ENCODE data around the gene MBD5. TPM values are rescaled to one million over a fixed set of nuclear protein-coding genes. Genes with fewer than 3 reads are reported as not detected.

MBD5 gene
- total and polyA plus RNA-seq, 2 of the 4 experiments (the other 2 are of a cell fraction) = 9.8 to 14.2 TPM

DNA sequence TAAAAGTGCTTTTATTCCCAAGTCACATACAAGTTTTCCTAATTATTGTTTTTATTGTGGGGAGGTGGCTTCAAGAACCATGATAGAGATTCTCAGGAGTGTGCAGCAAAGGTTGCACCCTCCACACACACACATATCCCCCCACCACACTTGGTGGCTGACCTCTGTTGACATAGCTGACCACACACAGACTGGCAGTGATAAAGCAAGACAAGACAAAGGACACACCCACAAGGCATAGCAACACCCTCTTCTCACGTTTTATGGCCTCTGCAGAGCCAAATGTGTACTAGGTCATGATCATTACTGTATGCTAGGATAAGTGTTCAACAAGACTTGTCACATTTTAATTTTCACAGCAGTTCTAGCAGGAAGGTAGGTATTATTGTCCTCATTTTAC, 480.7 kb downstream of the MBD5 start:
- H3K36me3 ChIP-seq (ENCODE audit: control insufficient read depth, insufficient read depth, low read length) = no peaks in the 10 kb centered on the region
- intact Hi-C loops (cut with micrococcal nuclease) (loop anchor here (10.0 kb wide), 1 partner anchor 297 kb away; no protein-coding TSS in a partner anchor), in situ Hi-C loops (cut with MboI; ENCODE audit: low sequenced_read_pairs) (no loop called here), dilution Hi-C loops (cut with HindIII; ENCODE audit: low sequenced_read_pairs, unreplicated experiment) (no loop called here)
- no peak for ATAC-seq (ENCODE audit: low read depth)
- H2BK120ac ChIP-seq (ENCODE audit: low read depth, low read length) = no peak overlapping the region
- BruUV-seq (replicated peaks) = no TSS peak
- H3K4me2 ChIP-seq (ENCODE audit: low read depth, low read length) = no peak overlapping the region
- DNase-seq = no peak
- H4K91ac ChIP-seq (ENCODE audit: insufficient read depth, low read depth, low read length) = no peak overlapping the region
- no peaks in the 10 kb centered on the region for H3K9me3 ChIP-seq (ENCODE audit: control insufficient read depth, insufficient read depth, low read length)
- no peak overlapping the region for H3K4ac ChIP-seq (ENCODE audit: low read depth, low read length)
- H4K20me1 ChIP-seq (ENCODE audit: insufficient read depth, low read length) = no peaks in the 10 kb centered on the region
- peak overlapping the region; percentile 74 for H2AK9ac ChIP-seq (replicated peaks; ENCODE audit: low read depth, low read length, poor library complexity)
- POLR2A ChIA-PET (ENCODE audit: unreplicated experiment) = no interaction called here
- H3K23ac ChIP-seq (ENCODE audit: low read depth, low read length) = no peak overlapping the region
- H2BK20ac ChIP-seq (ENCODE audit: low read depth, low read length) = no peak overlapping the region
- CTCF ChIA-PET = interaction anchor here (1.5 kb wide), 1 partner anchor 8 kb away, joined by 4 read pairs; no protein-coding TSS in a partner anchor
- TF ChIP-seq RFX5 (IDR thresholded peaks at IDR 0.05; ENCODE audit: low read depth, low read length) = no peak
- TF ChIP-seq, protein P1, sequence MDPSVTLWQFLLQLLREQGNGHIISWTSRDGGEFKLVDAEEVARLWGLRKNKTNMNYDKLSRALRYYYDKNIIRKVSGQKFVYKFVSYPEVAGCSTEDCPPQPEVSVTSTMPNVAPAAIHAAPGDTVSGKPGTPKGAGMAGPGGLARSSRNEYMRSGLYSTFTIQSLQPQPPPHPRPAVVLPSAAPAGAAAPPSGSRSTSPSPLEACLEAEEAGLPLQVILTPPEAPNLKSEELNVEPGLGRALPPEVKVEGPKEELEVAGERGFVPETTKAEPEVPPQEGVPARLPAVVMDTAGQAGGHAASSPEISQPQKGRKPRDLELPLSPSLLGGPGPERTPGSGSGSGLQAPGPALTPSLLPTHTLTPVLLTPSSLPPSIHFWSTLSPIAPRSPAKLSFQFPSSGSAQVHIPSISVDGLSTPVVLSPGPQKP (IDR thresholded peaks at IDR 0.05; ENCODE audit: borderline replicate concordance, low read depth, low read length) = no peak
- TF ChIP-seq, protein P2, sequence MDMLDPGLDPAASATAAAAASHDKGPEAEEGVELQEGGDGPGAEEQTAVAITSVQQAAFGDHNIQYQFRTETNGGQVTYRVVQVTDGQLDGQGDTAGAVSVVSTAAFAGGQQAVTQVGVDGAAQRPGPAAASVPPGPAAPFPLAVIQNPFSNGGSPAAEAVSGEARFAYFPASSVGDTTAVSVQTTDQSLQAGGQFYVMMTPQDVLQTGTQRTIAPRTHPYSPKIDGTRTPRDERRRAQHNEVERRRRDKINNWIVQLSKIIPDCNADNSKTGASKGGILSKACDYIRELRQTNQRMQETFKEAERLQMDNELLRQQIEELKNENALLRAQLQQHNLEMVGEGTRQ (IDR thresholded peaks at IDR 0.05; ENCODE audit: low read depth, low read length) = no peak
- TF ChIP-seq RAD21 (IDR thresholded peaks at IDR 0.05; ENCODE audit: low read length) = no peak
- no peak for TF ChIP-seq BHLHE40 (IDR thresholded peaks at IDR 0.05; ENCODE audit: low read depth, low read length)
- no peak for TF ChIP-seq SMC3 (IDR thresholded peaks at IDR 0.05; ENCODE audit: low read depth, low read length)
- TF ChIP-seq CHD1 (IDR thresholded peaks at IDR 0.05; ENCODE audit: low read depth, low read length) = no peak
- TF ChIP-seq, protein P3, sequence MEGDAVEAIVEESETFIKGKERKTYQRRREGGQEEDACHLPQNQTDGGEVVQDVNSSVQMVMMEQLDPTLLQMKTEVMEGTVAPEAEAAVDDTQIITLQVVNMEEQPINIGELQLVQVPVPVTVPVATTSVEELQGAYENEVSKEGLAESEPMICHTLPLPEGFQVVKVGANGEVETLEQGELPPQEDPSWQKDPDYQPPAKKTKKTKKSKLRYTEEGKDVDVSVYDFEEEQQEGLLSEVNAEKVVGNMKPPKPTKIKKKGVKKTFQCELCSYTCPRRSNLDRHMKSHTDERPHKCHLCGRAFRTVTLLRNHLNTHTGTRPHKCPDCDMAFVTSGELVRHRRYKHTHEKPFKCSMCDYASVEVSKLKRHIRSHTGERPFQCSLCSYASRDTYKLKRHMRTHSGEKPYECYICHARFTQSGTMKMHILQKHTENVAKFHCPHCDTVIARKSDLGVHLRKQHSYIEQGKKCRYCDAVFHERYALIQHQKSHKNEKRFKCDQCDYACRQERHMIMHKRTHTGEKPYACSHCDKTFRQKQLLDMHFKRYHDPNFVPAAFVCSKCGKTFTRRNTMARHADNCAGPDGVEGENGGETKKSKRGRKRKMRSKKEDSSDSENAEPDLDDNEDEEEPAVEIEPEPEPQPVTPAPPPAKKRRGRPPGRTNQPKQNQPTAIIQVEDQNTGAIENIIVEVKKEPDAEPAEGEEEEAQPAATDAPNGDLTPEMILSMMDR (conservative IDR thresholded peaks at IDR 0.05; ENCODE audit: low read depth, low read length) = no peak
- no peak for TF ChIP-seq POLR2A (IDR thresholded peaks at IDR 0.05; ENCODE audit: low read depth, low read length)
- TF ChIP-seq MXI1 (IDR thresholded peaks at IDR 0.05; ENCODE audit: borderline replicate concordance, low read depth, low read length) = no peak
- TF ChIP-seq MAZ (IDR thresholded peaks at IDR 0.05; ENCODE audit: borderline replicate concordance, low read depth, low read length) = no peak
- no peak for TF ChIP-seq CEBPB (IDR thresholded peaks at IDR 0.05; ENCODE audit: low read depth, low read length)
- no peak for TF ChIP-seq FOS (IDR thresholded peaks at IDR 0.05; ENCODE audit: low read depth, low read length)
- TF ChIP-seq RCOR1 (IDR thresholded peaks at IDR 0.05; ENCODE audit: insufficient replicate concordance, low read length) = no peak
- no peak for TF ChIP-seq MAFK (IDR thresholded peaks at IDR 0.05; ENCODE audit: low read depth, low read length)
- no peak for TF ChIP-seq NFE2L2 (IDR thresholded peaks at IDR 0.05; ENCODE audit: low read depth, low read length)
- no peak overlapping the region for H4K5ac ChIP-seq (ENCODE audit: low read depth, low read length)
- no CpG with 5 or more reads among the region's 1 CpG for WGBS, 2 experiments (ENCODE audit: extremely low coverage in 2 of 2, insufficient read length in 1 of 2)
- H2BK5ac ChIP-seq (ENCODE audit: low read depth, low read length, poor library complexity, severe bottlenecking) = no peak overlapping the region
- no peak overlapping the region for H4K8ac ChIP-seq (ENCODE audit: low read depth in 2 of 2, low read length in 2 of 2)
- H2AFZ ChIP-seq (replicated peaks; ENCODE audit: low read length, poor library complexity) = no peak overlapping the region
- H3K9me1 ChIP-seq (ENCODE audit: insufficient read depth, low read length) = peaks cover 3% of the 10 kb centered on the region
- peak overlapping the region; percentile 68; the same call in 1 of the 2 replicates for H3K14ac ChIP-seq (replicated peaks; ENCODE audit: low read depth, low read length)
- H3K9ac ChIP-seq (ENCODE audit: low read depth, low read length) = no peak overlapping the region
- H3K4me3 ChIP-seq (ENCODE audit: insufficient read depth, low read depth, low read length) = no peak overlapping the region
- H3K18ac ChIP-seq (ENCODE audit: low read depth, low read length) = no peak overlapping the region
- no peak overlapping the region for H3K56ac ChIP-seq (ENCODE audit: extremely low read depth, insufficient read depth, low read length)
- no peak overlapping the region for H2BK15ac ChIP-seq (ENCODE audit: low read depth, low read length)
- no peaks in the 10 kb centered on the region for H3K27me3 ChIP-seq (ENCODE audit: control insufficient read depth, insufficient read depth, low read length)
- peaks cover 2% of the 10 kb centered on the region; the same call in 1 of the 2 replicates for H3K4me1 ChIP-seq (ENCODE audit: control insufficient read depth, insufficient read depth, low read length)
- H3K79me1 ChIP-seq (ENCODE audit: low read depth in 1 of 2, low read length in 2 of 2) = no peaks in the 10 kb centered on the region
- H2AK5ac ChIP-seq (ENCODE audit: low read depth, low read length) = no peak overlapping the region
- H3K27ac ChIP-seq (ENCODE audit: insufficient read depth, low read length) = no peak overlapping the region

Data from IMR-90 (cell line).